ENCODE results near the gene KIF1B. TPM values are rescaled to one million over a fixed set of nuclear protein-coding genes. Genes with fewer than 3 reads are reported as not detected.
A peak's percentile ranks its signal among the peaks of the same experiment; 100 is the strongest.
"Not testable (repeated sequence)": the region's sequence is repeated elsewhere in the genome, so short reads cannot be mapped to it uniquely, and the experiment has no call there.

The KIF1B gene
- total RNA-seq, 5 donors from 2014 or later (not counting 1 experiment from before 2014, with no cell fraction given): 10.3 to 15.3 (median 13.8) TPM

DNA sequence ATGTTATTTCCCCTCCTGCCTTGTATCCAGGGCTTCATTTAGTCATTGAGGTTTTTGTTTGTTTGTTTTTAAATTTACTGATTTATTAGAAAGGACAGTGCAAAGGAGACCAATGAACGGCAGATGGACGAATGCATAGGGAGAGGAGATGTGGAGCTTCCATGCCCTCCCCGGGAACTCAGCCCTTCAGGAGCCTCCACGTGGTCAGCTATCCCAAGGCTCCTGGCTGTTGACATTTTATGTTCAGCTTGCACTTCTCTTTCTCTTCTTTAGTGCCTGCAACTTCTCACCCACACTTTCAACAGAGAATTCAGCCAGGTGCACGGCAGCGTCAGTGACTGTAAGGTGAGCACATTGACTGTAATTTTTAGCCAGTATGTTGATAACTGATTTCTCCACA is 157.8 kb downstream of the KIF1B start:
- CTCF ChIA-PET: no interaction called here
- Histone ChIP-seq H3K27me3 (replicated peaks in 1 of 2; ENCODE audit: control insufficient read depth in 2 of 2, extremely low read depth in 1 of 2, insufficient read depth in 2 of 2, low read length in 1 of 2) (no peaks in the 10 kb centered on the region), H3K9me3 (no peaks in the 10 kb centered on the region), H3K4me3 (ENCODE audit: control insufficient read depth in 1 of 2, extremely low read depth in 1 of 2, low read length in 1 of 2) (no peak overlapping the region), H3K4me1 (ENCODE audit: control insufficient read depth in 1 of 2, extremely low read depth in 1 of 2, insufficient read depth in 2 of 2, low read length in 2 of 2) (no peaks in the 10 kb centered on the region), H3K27ac (ENCODE audit: low read length) (no peak overlapping the region), H3K36me3 (ENCODE audit: control insufficient read depth in 2 of 2, extremely low read depth in 1 of 2, insufficient read depth in 1 of 2, low read length in 1 of 2) (peaks cover 0 to 13% of the 10 kb centered on the region in 2 donors)
- no peak overlapping the region for H3K4me3 Mint-ChIP-seq
- H3K9me3 Mint-ChIP-seq: no peaks in the 10 kb centered on the region
- H3K36me3 Mint-ChIP-seq: peaks cover 40% of the 10 kb centered on the region
- no peak overlapping the region for H3K27ac Mint-ChIP-seq
- POLR2A ChIA-PET: interaction anchor here in 1 of 2 donors (0.5 kb wide), 1 partner anchor 663 kb away, joined by 6 read pairs; no protein-coding TSS in a partner anchor
- no peaks in the 10 kb centered on the region for H3K27me3 Mint-ChIP-seq
- WGBS (ENCODE audit: insufficient coverage): 94% methylated on average over 2 of the region's 6 CpGs
- H3K4me1 Mint-ChIP-seq: no peaks in the 10 kb centered on the region
- ATAC-seq (replicated peaks in 1 of 4): no peak
- DNase-seq: no peak

DNA sequence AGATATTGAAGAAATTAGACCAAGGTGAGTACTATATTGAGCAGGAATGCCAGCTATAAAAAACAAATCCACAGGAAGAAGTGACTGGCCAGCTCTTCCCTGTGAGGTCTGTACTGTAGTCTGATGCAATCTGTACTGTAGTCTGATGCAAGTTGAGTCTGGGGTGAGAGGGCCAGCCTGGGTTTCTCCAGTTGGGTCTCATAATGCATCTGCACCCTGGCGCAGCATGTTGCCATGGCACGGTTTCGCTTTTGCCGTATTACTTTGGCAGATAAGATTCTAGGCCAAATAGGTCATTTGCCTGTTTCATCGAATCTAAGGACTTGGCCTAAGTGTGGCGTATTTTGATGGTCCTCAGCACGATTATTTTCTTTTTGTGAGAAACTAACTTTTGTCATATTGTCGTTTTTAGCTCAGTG is 164.1 kb downstream of the KIF1B start:
- ATAC-seq (replicated peaks in 1 of 4): no peak
- WGBS (ENCODE audit: insufficient coverage): 97% methylated on average over 8 of the region's 8 CpGs
- Histone ChIP-seq H3K9me3 (no peaks in the 10 kb centered on the region), H3K27me3 (replicated peaks in 1 of 2; ENCODE audit: control insufficient read depth in 2 of 2, extremely low read depth in 1 of 2, insufficient read depth in 2 of 2, low read length in 1 of 2) (no peaks in the 10 kb centered on the region), H3K36me3 (ENCODE audit: control insufficient read depth in 2 of 2, extremely low read depth in 1 of 2, insufficient read depth in 1 of 2, low read length in 1 of 2) (peaks cover 9 to 31% of the 10 kb centered on the region in 2 donors), H3K4me3 (ENCODE audit: control insufficient read depth in 1 of 2, extremely low read depth in 1 of 2, low read length in 1 of 2) (no peak overlapping the region), H3K27ac (ENCODE audit: low read length) (no peak overlapping the region), H3K4me1 (ENCODE audit: control insufficient read depth in 1 of 2, extremely low read depth in 1 of 2, insufficient read depth in 2 of 2, low read length in 2 of 2) (no peaks in the 10 kb centered on the region)
- POLR2A ChIA-PET: no interaction called here
- Mint-ChIP-seq H3K27me3 (no peaks in the 10 kb centered on the region), H3K4me3 (no peak overlapping the region), H3K4me1 (no peaks in the 10 kb centered on the region), H3K36me3 (peaks cover 30% of the 10 kb centered on the region), H3K9me3 (no peaks in the 10 kb centered on the region), H3K27ac (no peak overlapping the region)
- DNase-seq: no peak
- CTCF ChIA-PET: interaction anchor here in 1 of 2 donors (0.6 kb wide), 1 partner anchor 693 kb away, joined by 3 read pairs; no protein-coding TSS in a partner anchor

DNA sequence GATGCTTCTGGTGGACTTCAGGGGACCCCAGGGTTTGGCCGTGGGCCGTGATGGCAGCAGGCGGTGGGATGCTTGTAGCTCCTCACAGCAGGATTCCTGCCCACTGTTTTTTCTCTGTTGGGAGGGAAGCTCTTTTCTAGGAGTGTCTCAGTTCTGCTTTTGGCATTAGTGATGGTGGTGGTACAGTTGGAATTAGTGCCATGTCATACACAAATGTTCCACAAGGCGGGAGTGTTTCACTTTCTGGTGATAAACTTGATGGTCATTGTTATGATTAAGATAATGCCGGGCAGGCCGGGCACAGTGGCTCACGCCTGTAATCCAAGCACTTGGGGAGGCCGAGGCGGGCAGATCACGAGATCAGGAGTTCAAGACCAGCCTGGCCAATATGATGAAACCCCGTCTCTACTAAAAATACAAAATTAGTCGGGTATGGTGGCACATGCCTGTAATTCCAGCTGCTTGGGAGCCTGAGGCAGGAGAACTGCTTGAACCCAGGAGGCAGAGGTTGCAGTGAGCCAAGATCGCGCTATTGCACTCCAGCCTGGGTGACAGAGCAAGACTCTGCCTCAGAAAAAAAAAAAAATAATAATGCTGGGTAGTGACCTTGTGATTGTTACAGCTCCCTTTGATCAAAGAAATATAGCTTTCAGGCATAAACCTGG is 167.1 kb downstream of the KIF1B start:
- peaks cover 16% of the 10 kb centered on the region for H3K36me3 Mint-ChIP-seq
- 74% methylated on average over 5 of the region's 14 CpGs for WGBS (ENCODE audit: insufficient coverage)
- ATAC-seq (replicated peaks in 1 of 4): peak in 1 of 4 experiments; percentile 36
- CTCF ChIA-PET: interaction anchor here in 1 of 2 donors (1.1 kb wide), 1 partner anchor 52 kb away, joined by 3 read pairs; no protein-coding TSS in a partner anchor
- H3K4me3 Mint-ChIP-seq; H3K27me3 Mint-ChIP-seq; H3K9me3 Mint-ChIP-seq; H3K27ac ChIP-seq (ENCODE audit: low read length); POLR2A ChIA-PET; H3K9me3 ChIP-seq; H3K27me3 ChIP-seq (replicated peaks in 1 of 2; ENCODE audit: control insufficient read depth in 2 of 2, extremely low read depth in 1 of 2, insufficient read depth in 2 of 2, low read length in 1 of 2); H3K27ac Mint-ChIP-seq; H3K4me1 Mint-ChIP-seq; H3K4me3 ChIP-seq (ENCODE audit: control insufficient read depth in 1 of 2, extremely low read depth in 1 of 2, low read length in 1 of 2); H3K4me1 ChIP-seq (ENCODE audit: control insufficient read depth in 1 of 2, extremely low read depth in 1 of 2, insufficient read depth in 2 of 2, low read length in 2 of 2): not testable (repeated sequence)
- H3K36me3 ChIP-seq (ENCODE audit: control insufficient read depth in 2 of 2, extremely low read depth in 1 of 2, insufficient read depth in 1 of 2, low read length in 1 of 2): peaks cover 9 to 31% of the 10 kb centered on the region in 2 donors
- DNase-seq: peak in 16 of 35 experiments; percentile 4 to 49 (median 16)

DNA sequence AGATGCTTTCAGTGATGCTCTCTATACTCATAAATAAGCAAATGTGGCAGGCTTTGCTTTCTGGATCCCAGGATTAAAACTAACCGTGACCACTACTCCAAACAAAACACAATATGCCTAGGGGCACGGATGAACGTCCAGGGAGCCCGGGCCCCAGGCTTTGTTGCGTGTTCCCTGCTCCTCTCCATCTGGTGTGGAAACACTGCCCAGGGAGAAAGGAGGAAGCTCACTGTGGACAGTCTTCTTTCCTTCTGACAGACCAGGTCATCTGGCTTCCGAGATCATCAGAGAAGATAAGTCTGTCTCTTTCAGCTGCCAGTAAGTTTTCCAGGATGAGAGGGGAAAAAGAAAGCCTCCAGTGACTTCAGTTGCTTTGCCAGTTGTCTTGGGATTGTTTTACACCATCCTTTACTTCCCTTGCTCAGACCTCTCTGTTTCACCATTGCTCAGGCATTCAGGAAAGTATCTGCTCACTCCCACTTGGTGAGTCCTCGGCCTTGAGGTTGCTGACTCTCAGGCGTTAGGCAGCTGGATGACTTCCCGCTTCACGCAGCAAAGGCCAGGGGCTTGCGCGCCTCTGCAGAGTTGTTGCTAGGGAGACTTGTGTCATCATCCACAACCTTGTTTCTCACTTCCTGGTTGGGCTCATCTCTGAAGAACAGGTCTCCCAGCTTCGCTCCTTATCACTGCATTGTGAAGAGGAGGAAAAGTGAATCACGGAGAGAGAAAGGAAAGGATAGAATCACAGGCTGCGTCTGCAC is 167.9 kb downstream of the KIF1B start:
- Mint-ChIP-seq H3K27ac (no peak overlapping the region), H3K36me3 (peaks cover 16% of the 10 kb centered on the region), H3K4me3 (no peak overlapping the region), H3K9me3 (no peaks in the 10 kb centered on the region), H3K4me1 (no peaks in the 10 kb centered on the region), H3K27me3 (no peaks in the 10 kb centered on the region)
- no peaks in the 10 kb centered on the region for H3K27me3 ChIP-seq (replicated peaks in 1 of 2; ENCODE audit: control insufficient read depth in 2 of 2, extremely low read depth in 1 of 2, insufficient read depth in 2 of 2, low read length in 1 of 2)
- no peak overlapping the region for H3K27ac ChIP-seq (ENCODE audit: low read length)
- peak in 1 of 35 experiments; percentile 18 for DNase-seq
- H3K4me3 ChIP-seq (ENCODE audit: control insufficient read depth in 1 of 2, extremely low read depth in 1 of 2, low read length in 1 of 2): no peak overlapping the region
- peaks cover 9 to 31% of the 10 kb centered on the region in 2 donors for H3K36me3 ChIP-seq (ENCODE audit: control insufficient read depth in 2 of 2, extremely low read depth in 1 of 2, insufficient read depth in 1 of 2, low read length in 1 of 2)
- H3K9me3 ChIP-seq: no peaks in the 10 kb centered on the region
- ChIA-PET POLR2A (no interaction called here), CTCF (no interaction called here)
- no peaks in the 10 kb centered on the region for H3K4me1 ChIP-seq (ENCODE audit: control insufficient read depth in 1 of 2, extremely low read depth in 1 of 2, insufficient read depth in 2 of 2, low read length in 2 of 2)
- WGBS (ENCODE audit: insufficient coverage): 93% methylated on average over 6 of the region's 15 CpGs
- ATAC-seq (replicated peaks in 1 of 4): no peak

DNA sequence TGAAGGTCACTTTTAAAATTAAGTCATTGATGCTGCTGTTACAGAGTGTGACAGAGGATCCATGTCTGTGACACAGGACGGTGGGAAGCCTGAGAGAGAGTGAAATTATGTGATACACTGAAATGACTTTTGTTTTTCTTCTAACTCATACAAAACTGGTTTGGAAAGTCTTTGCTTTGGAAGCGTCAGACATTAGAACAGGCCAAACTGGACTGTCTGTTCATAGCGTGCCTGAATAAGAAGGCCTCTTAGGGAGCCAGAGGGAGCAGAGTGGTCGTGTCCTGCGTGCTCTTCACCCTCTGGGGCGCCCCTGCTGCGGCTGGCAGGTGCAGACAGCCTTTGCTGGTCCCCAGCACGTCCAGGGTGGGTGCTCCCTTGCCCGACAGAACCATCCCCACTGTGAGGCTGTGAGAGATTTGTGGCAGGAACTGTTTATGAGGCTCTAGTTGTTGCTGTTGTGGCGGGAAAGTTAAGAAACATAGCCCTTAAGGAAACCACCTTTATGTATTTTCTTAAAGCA is 168.8 kb downstream of the KIF1B start:
- Mint-ChIP-seq H3K4me1 (no peaks in the 10 kb centered on the region), H3K4me3 (no peak overlapping the region), H3K27ac (no peak overlapping the region), H3K27me3 (no peaks in the 10 kb centered on the region), H3K9me3 (no peaks in the 10 kb centered on the region), H3K36me3 (peaks cover 16% of the 10 kb centered on the region)
- DNase-seq (no peak), ATAC-seq (replicated peaks in 1 of 4) (no peak)
- no peaks in the 10 kb centered on the region for H3K27me3 ChIP-seq (replicated peaks in 1 of 2; ENCODE audit: control insufficient read depth in 2 of 2, extremely low read depth in 1 of 2, insufficient read depth in 2 of 2, low read length in 1 of 2)
- H3K36me3 ChIP-seq (ENCODE audit: control insufficient read depth in 2 of 2, extremely low read depth in 1 of 2, insufficient read depth in 1 of 2, low read length in 1 of 2): peaks cover 9 to 27% of the 10 kb centered on the region in 2 donors
- WGBS (ENCODE audit: insufficient coverage): 84% methylated on average over 7 of the region's 10 CpGs
- no peaks in the 10 kb centered on the region for H3K4me1 ChIP-seq (ENCODE audit: control insufficient read depth in 1 of 2, extremely low read depth in 1 of 2, insufficient read depth in 2 of 2, low read length in 2 of 2)
- H3K4me3 ChIP-seq (ENCODE audit: control insufficient read depth in 1 of 2, extremely low read depth in 1 of 2, low read length in 1 of 2): no peak overlapping the region
- CTCF ChIA-PET: no interaction called here
- POLR2A ChIA-PET: no interaction called here
- no peak overlapping the region for H3K27ac ChIP-seq (ENCODE audit: low read length)
- H3K9me3 ChIP-seq: no peaks in the 10 kb centered on the region

DNA sequence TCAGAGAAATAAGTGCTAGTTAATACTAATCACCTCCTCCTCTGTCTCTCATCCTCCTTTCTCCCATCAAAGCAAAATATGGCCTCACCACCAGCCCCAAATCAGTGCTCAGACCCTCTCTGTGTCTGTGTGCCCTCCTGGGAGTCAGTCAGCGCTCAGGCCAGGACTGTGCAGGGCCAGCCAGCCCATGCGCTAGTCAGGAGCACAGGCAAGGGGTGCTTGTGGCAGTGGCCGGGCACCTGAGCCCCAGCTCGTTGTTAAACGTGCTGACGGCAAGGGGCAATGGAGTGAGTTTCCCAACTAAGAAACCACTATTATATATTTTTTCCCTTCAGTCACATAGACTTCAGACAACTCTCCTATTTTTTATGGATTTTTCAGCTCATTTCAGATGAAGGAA is 169.3 kb downstream of the KIF1B start:
- ATAC-seq (replicated peaks in 1 of 4): no peak

More for the DNA sequence above, 169.3 kb downstream of the KIF1B start:
- no peaks in the 10 kb centered on the region for H3K9me3 ChIP-seq
- H3K4me1 ChIP-seq (ENCODE audit: control insufficient read depth in 1 of 2, extremely low read depth in 1 of 2, insufficient read depth in 2 of 2, low read length in 2 of 2): no peaks in the 10 kb centered on the region
- CTCF ChIA-PET: interaction anchor here in 1 of 2 donors (0.5 kb wide), 1 partner anchor 42 kb away, joined by 3 read pairs; no protein-coding TSS in a partner anchor
- Mint-ChIP-seq H3K27ac (no peak overlapping the region), H3K9me3 (no peaks in the 10 kb centered on the region), H3K4me1 (no peaks in the 10 kb centered on the region), H3K4me3 (no peak overlapping the region), H3K27me3 (no peaks in the 10 kb centered on the region), H3K36me3 (peaks cover 16% of the 10 kb centered on the region)
- H3K4me3 ChIP-seq (ENCODE audit: control insufficient read depth in 1 of 2, extremely low read depth in 1 of 2, low read length in 1 of 2): no peak overlapping the region
- peaks cover 7 to 22% of the 10 kb centered on the region in 2 donors for H3K36me3 ChIP-seq (ENCODE audit: control insufficient read depth in 2 of 2, extremely low read depth in 1 of 2, insufficient read depth in 1 of 2, low read length in 1 of 2)
- no peak overlapping the region for H3K27ac ChIP-seq (ENCODE audit: low read length)
- no peak for DNase-seq
- POLR2A ChIA-PET: no interaction called here
- 96% methylated on average over 3 of the region's 6 CpGs for WGBS (ENCODE audit: insufficient coverage)
- no peaks in the 10 kb centered on the region for H3K27me3 ChIP-seq (replicated peaks in 1 of 2; ENCODE audit: control insufficient read depth in 2 of 2, extremely low read depth in 1 of 2, insufficient read depth in 2 of 2, low read length in 1 of 2)
